Measurements from ENCODE around the gene IQSEC2.

IQSEC2 gene

GRCh38 chrX:53305219-53305995 is 24.0 kb upstream of the IQSEC2 start:
- DNase-seq = no peak

GRCh38 chrX:53303195-53303594 is 21.8 kb upstream of the IQSEC2 start:
- no peak for DNase-seq

GRCh38 chrX:53300157-53300556 is 18.8 kb upstream of the IQSEC2 start:
- DNase-seq = no peak

- DNase-seq = no peak
These were observed 12.8 kb upstream of the IQSEC2 start for GRCh38 chrX:53294024-53294648.

- no peak for DNase-seq
These were observed 10.2 kb upstream of the IQSEC2 start for GRCh38 chrX:53291596-53291995.

- no peak for DNase-seq
These were observed 9.2 kb upstream of the IQSEC2 start for GRCh38 chrX:53290441-53291041.

- DNase-seq = no peak
These were observed 6.8 kb upstream of the IQSEC2 start for GRCh38 chrX:53288189-53288588.

- DNase-seq = peak; percentile 21
These were observed 6.2 kb upstream of the IQSEC2 start for GRCh38 chrX:53287493-53288138.

- DNase-seq = no peak
These were observed 4.8 kb upstream of the IQSEC2 start for GRCh38 chrX:53286171-53286570.

- DNase-seq = no peak
These were observed 4.2 kb upstream of the IQSEC2 start for GRCh38 chrX:53285591-53285990.

GRCh38 chrX:53284684-53285447 is 3.5 kb upstream of the IQSEC2 start:
- no peak for DNase-seq

GRCh38 chrX:53283567-53283966 is 2.2 kb upstream of the IQSEC2 start:
- DNase-seq = no peak

- no peak for DNase-seq
These were observed 1.7 kb upstream of the IQSEC2 start for GRCh38 chrX:53283099-53283498.

- no peak for DNase-seq
These were observed 745 bp upstream of the IQSEC2 start for GRCh38 chrX:53281963-53282695.

GRCh38 chrX:53280331-53281320 is 758 bp downstream of the IQSEC2 start:
- DNase-seq = peak; percentile 55

- no peak for DNase-seq
These were observed 1.8 kb downstream of the IQSEC2 start for GRCh38 chrX:53279296-53280237.

- no peak for DNase-seq
These were observed 8.5 kb downstream of the IQSEC2 start for GRCh38 chrX:53272808-53273337.

- no peak for DNase-seq
These were observed 11.8 kb downstream of the IQSEC2 start for GRCh38 chrX:53269536-53270107.

GRCh38 chrX:53268173-53268572 is 13.2 kb downstream of the IQSEC2 start:
- DNase-seq = no peak
